HG03095 (cell line): ENCODE data around the gene TPP1.

Experiments
- ATAC-seq: cut with Tn5 transposase; IDR thresholded peaks from one replicate; pipeline ENCODE4 v1.9.1; 2021; ENCODE audit warnings: moderate library complexity; ENCODE audit not compliant: unreplicated experiment

The TPP1 gene

DNA sequence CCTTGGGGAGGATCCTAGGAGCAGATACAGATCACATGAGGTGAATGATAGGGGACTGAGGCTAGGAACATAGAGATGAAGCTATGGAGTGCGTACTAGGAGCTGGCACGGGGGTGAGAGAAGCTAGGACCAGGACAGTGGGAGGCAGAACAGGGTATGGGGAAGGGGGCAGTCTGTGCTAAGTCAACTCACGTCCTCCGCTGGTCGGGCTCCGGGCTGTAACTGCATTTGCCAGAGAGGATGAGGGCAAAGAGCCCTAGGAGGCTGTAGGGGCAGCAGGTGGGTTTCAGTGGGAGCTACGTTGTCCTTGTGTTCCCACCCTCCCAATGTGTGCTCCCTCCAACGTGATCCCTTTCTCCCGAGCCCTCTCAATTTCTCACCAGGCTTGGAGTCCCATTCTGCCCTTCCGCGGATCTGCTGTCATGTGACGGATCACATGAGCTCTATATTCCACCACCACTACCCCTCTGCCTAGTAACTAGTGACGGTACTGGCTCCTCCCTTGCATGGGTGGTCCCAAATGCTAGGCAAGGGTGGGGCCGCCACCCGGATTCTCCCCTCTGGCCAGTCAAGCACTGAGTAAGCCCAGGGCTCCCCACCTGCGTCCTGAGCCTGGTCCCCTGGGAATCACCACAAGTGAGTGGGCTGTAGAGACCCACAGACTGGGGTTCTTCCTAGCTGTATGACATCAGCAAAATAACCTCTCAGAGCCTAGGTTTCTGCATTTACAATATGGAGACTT, at the start of gene TPP1:
TPP1 (minus strand) TSS at position 419 of the 742 bp plus-strand sequence; CDS start at position 397, 22 bp downstream.
- peak; percentile 98 for ATAC-seq

DNA sequence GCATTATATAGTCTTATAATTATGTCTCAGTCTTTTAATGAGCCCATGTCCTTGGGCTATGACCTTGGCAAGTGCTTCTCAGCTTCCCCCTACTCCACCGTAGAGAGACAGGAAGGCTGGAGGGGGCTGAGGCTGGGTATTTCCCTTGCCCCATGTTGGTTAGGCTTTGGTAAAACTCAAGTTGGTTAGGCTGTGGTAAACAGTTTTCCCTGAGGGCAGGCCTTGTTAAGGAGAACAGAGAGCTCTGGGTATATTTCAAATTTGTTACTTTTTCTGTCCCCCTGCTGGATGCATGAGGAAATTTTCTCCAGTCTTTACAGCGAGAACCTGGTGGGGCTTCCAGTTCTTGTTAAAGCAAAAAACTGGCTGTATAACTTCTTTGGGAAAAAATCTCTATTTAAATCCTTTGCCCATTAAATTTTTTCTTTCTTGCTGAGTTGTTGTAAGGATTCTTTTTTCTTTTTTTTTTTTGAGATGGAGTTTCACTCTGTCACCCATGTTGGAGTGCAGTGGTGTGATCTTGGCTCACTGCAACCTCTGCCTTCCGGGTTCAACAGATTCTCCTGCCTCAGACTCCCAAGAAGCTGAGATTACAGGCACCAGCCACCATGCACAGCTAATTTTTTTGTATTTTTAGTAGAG, 48.6 kb upstream of the TPP1 start:
- peak; percentile 75 for ATAC-seq

DNA sequence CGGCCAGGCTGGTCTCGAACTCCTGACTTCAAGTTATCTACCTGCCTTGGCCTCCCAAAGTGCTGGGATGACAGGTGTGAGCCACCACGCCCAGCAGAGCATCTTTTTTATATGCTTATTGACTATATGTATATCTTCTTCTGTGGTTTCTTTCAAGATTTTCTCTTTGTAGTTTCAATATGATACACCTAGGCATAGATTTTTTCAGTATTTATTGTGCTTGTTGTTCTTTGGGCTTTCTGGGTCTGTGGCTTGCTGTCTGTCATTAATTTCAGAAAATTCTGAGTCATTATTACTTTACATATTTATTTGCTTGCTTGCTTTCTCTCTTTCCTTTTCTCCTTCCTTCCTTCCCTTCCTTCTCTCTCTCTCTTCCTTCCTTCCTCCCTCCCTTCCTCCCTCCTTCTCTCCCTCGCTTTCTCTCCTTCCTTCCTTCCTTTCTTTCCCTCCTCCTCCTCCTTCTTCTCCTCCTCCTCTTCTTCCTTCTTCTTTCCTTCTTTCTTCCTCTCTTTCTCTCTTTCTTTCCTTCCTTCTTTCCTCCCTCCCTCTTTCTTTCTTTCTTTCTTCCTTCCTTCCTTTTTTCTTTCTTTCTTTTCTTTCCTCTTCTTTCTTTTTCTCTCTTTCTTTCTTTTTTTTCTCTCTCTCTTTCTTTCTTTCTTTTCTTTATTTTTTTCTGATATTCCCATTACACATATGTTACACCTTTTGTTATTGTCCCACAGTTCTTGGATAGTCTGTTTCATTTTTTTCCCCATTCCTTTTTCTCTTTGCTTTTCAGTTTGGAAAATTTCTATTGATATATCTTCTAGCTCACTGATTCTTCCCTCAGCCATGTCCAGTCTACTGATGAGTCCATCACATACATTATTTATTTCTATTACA, 47.3 kb upstream of the TPP1 start:
- no peak for ATAC-seq

DNA sequence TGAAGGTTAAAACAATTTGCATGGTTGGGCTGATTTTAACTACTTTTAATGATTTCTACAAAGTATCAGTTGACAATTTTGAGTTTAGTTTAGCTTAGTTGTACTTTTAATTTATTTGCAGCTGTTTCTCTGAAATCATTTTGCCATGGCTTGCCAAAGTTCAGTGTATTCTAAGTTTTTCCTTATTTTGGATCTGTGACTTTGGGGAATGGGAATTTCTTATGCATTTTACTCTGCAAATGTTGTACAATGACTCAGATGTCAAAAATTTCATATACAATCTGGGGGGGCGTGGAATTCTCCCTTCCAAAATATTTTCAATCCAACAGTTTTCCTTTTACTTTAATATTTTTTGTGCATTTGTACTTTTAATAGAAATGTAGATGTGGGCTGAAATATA, 45.3 kb upstream of the TPP1 start:
- ATAC-seq, result no peak

DNA sequence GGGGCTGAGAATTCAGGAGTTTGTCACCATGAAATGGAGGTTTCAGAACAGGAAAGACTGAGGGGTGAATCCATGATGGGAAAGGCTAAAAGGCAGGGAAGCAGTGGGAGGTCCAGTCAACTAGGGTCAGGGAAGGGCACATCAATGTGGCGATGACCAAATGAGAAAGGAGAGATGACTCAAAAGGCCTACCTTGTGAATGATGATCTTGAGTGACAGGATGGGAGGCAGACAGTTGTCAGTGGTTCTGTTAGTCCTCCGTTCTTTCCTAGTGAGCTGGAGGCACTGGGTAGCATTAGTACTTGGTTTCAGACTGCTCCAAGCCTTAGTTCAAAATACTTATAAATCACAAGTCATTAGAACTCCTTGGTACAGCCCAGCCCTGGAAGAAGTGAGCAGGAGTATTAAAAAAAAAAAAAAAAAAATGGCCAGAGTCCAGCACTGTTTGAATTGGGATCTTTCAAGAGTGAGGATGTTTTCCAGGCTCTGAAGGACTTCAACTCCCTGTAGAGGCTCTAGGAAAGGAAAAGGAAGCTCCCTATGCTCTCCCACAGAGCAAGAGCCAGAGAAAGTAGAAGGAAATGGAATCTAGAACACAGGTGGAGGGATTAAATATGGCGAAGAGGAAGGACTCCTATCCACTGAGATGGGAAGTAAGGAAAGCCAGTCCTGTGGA, 44.7 kb upstream of the TPP1 start:
- no peak for ATAC-seq

DNA sequence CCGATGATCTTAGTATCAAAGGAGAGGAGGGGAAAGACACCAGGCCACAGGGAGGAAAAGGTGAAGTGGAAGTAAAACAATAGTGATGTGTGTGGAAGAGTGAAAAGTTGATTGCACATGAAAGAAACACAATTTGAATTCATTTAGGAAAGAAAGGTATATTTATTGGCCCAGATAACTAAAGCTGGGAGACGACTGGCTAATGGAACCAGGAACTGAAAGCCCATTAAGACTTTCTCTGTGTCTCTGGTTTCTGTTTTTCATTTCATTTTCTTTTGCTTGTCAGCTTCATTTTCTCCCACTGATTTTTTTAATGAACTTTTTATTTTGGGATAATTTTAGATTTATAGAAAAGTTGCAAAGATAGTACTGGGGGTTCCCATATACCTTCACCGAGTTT, 41.5 kb upstream of the TPP1 start:
- no peak for ATAC-seq

DNA sequence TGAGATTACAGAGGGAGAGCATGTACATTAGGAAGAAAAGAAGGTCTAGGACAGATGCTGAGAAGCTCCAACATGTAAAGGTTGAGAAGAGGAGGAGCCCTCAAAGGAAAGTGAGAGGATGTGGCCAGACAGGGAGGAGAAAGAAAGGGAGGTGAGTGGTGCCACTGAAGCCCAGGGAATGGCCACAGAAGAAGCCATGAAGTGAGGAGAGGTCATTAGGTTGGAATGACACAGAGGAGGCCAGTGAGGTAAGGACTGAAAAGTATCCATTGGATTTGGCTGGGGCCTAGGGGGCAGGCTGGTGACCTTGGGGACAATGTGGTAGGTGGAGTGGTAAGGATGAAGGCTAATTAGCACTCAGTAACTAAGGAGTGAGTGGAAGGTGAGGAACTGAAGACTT, 39.4 kb upstream of the TPP1 start:
- no peak for ATAC-seq

DNA sequence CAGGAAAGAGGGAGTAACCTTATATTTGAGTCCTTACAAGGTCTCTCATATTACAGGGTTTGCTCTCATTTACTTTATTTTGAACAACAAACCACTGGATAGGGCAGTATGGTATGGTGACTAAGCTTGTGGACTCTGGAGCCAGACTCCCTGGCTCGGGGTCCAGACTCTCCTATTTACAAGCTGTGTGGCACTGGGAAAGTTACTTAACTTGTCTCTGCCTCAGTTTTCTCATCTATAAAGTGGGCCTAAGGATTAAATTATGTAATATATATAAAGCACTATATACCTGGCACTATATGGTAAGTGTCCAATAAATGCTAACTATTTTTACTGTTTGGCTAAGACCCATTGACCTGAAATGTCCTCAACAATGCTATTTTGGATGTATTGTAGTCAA, 38.1 kb upstream of the TPP1 start:
- ATAC-seq, result no peak

DNA sequence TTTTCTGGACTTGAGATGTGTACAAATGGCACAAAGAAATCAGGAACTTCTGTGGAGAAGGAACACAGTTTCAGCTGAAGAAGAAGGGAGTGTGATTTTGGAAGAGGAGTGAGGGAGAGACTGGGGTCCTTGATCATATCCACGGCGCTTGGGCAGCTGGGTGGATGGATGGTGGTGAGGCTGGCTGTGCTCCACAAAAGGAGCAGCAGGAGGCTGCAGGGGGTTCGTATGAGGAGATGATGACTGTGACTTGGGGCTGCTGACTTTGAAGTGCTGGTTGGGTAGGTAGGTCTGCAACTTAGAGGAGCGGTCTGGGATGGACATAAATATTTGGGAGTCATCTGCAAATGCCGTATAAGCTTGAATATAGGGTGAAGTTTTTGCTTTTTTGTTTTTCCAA, 37.7 kb upstream of the TPP1 start:
- no peak for ATAC-seq

DNA sequence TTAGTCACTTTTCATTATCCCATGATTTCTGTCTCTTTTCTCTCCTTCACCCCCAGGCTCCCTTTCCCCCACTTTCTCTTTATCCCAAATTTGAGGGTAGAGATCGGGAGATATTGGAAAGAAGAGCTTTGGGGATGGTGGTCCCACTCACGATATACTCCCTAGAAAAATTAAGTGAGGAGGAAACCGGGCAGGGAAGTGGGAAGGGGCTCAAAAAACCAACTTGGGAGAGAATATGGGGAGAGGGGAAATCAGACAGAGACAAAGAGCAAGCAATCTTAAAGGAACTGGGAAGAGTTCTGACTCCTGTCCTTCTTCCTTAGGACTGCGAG, 37.3 kb upstream of the TPP1 start:
- ATAC-seq, result no peak

DNA sequence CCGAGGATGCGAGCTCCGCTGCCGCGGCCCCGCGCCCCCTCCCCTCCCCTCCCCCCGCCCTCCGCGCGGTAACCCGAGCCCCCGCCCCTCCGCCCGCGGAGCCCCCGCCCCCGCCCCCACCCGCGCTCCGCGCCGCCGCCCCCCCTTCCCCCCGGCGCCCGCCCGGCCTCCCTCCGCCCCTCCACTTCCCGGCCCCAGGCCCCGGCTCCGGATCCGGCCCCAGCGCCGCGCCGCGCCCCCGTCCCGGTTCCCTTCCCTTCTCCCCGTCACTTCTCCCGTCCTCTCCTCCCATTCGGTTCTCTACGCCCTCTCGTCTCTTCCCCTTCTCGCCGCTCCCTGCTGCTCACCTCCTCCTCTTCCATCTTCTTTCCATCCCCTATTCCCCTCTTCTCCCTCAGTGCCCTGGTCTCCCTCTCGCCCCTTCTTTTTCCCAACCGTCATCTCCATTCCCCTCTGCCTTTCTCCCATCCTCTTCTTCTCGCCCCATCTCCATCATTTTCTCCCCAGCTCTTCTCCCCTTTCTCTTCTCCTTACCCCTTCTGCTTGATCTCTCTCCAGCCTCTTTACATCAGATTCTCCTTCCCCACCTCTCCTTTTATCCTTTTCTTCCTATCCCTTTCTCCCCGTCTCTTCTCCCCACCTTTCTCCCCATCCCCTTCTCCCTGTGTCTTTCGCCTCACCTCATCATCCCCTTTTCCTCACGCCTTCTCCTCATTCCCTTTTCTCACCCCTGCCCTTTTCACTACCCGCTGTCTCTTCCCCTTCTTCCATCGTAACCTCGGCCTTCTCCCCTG, 36.8 kb upstream of the TPP1 start, which contains the start of gene DCHS1:
DCHS1 (minus strand) TSS at position 20 of the 794 bp plus-strand sequence. CDS start 14,196 bp downstream, outside the sequence.
- no peak for ATAC-seq

DNA sequence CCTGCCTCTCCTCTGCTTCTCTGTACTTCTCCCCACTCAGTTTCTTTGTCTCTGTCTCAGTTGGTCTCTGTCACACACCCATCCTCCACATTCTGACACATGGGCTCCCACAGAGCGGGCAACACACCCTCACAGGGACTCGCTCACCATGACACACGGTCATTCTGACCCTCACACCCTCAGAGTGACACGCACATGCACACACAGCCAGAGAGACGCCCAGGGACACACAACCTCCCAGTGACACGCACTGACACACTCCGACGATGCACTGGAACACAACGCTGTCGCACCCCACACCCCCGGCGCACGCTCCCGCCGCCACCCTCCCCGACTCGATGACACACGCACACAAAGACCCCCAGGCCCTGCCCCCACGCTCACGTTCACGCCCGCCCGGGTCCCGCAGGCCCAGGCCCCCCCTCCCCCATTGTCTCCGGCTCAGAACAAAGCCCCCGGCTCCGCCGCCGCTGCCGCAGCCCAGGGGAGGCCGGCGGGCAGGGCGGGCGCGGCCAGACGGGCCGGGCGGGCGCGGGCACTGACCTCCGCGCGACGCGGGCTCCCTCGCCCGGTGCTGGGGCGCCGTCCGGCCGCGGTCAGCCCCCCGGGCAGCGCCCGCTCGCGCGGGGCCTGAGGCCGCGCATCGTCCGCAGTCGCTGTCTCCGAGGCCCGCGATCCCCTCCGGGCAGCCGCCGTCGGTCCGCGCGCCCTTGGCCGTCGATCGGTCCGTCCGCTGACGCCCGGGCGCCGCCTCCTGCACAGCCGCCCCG, 36.0 kb upstream of the TPP1 start:
- ATAC-seq, result no peak

DNA sequence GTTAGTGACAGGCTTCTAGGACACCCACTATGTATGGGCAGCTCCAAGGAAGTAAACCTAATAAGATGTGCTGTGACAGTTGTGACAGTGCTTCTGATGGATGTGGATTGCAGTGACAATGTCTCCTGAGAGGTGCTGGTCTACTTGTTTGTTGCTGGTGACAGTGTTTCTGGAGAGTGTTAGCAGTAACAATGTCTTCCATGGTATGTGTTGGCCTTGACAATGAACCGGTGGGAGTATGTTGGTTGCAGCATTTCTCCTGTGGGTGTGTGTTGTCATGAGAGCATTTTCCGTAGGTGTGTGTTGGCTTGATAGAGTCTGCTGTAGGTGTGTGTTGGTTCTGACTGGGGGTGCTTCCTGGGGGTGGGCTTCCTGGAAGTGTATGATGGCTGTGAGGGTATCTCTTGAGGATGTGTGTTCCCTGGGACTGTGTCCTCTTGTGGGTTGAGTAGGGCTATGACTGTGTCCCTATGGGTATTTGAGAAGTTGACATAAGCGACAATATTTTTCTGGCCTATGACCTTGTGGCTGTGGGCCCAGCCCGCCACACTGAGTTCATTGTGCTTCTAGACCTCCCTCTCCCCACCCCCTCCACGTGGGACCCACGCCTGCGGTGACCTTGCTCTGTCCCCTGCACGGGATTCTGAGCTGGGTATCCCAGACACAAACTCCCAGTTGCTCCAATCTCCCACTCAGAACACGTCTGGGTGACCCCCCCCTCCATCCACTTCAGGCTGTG, 35.2 kb upstream of the TPP1 start:
- ATAC-seq, result no peak

DNA sequence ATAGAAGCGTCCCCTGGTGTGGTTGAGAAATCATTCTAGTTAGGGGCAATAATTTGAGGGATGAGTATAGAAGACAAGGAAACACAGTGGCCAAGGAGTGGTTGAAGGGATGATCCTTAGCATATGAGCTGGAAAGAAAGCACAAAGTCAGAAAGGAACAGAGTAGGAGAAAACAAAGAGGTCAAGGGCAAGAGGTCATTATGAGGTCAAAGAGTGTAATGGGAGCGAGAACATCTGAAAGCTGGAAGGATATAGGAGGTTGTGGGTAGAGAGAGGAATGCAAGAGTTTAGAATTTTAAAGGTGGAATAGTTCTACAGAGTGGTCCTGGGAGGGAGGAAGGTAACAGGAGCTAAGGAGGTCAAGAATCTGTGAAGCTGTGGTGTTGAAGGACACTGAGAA, 34.4 kb upstream of the TPP1 start:
- no peak for ATAC-seq

DNA sequence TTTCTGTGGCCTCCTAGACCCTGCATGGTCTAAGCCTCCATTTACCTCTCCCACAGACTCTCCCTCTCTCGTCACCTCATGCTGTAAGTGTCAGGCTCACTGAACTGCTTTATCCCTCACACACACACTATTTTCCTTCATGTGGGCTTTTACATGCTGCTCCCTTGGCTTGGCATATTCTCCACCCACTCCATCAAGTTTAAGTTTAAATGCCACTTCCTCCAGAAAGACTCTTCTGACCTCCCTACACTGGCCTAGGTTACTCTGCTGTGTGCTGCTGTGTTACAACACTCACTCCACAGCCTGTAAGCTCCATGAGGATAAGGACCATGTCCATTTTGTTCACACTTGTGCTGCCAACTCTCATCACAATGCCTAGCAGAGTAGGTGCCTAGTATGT, 33.9 kb upstream of the TPP1 start:
- ATAC-seq, result no peak

DNA sequence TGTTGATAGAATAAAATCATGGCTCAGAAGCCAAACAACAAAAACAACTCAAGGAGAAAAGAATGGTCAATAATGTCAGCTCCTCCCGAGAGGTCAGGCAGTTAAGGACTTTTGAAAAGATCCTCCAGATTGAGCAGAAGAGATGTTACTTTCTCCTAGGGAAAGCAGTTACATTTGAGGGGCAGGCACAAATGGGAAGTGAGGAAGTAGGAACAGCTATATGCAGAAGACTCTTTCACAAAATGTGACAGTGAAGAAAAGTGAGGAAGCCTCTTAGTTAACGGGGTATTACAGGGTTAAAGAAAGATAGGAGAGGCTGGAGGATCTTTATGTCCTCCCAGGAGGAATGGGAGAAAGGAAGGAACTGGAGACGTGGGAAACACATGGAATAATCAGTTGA, 33.0 kb upstream of the TPP1 start:
- no peak for ATAC-seq

DNA sequence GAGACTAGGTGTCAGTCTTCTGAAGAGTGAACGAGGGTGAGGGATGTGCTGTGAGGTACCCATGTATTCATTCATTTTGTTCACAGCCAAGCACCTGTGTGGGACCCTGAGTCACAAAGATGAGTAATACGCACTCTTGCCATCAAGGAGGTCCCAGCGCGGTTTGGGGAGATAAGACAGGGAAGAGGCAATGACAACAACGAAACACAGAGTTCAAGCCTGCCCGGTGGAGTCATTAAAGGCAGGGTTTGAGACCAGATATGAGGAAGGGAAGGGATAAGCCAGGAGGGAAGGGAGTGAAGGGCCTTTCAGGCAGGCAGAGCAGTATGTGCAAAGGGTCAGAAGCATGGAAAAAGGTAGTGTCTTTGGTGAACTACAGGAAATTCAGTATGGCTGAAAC, 31.8 kb upstream of the TPP1 start:
- no peak for ATAC-seq

DNA sequence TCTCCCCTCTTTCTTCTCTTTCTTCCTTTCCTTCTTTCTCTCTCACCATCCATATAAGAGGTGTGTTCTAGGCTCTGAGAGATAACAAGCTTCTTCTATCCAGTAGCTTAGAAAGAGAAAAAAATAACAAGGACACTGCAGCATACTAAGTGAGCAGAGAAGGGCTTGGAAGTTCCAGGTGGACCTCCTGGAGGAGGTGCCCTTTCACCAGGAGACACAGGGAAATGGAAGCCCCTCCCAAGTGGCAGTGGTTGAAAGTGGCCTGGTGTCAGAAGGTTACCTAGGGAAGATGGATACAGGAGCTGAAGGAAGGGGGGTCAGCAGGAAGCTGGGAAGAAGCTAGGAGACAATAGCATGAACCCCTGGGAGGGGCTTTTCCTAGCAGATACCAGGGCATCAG, 30.9 kb upstream of the TPP1 start:
- ATAC-seq, result no peak

DNA sequence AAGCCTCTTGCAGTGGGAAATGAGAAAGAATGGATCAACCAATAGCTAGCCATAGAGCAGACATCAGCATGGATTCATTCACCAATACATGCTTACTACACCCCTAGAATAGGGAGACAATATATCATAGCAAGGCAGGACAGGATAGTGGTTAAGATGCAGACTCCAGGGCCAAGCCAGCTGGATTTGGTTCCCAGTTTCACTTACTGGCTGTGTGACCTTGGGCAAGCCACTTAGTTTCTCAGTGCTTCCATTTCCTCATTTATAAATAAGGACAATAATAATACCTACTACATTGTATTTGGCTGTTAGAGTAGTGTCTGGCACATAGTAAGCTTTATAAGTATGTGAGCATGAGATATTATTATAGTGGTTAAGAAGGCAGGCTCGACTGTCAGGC, 29.3 kb upstream of the TPP1 start:
- ATAC-seq, result no peak
